Common myeloid progenitor, CD34-positive (primary cell): ENCODE measurements around the gene C1QTNF5. TPM values are rescaled to one million over a fixed set of nuclear protein-coding genes. Genes with fewer than 3 reads are reported as not detected.
"Not testable (repeated sequence)": the region's sequence is repeated elsewhere in the genome, so short reads cannot be mapped to it uniquely, and the experiment has no call there.

Experiments used
- CTCF ChIA-PET: fragments of 350-600 bp; sonication (Branson Sonifier 250); formaldehyde crosslinking; loops from one replicate; lab custom pipeline; 2021; ENCODE audit warnings: antibody characterized with exemption; lab: Charles Lee
- POLR2A ChIA-PET: fragments of 350-600 bp; sonication (Branson Sonifier 250); formaldehyde crosslinking; loops from one replicate; lab custom pipeline; 2021; ENCODE audit warnings: antibody characterized with exemption; lab: Charles Lee
- DNase-seq, 3 donors: peaks; one replicate each; pipeline versions ENCODE4 v3.0.0 to v3.0.0-alpha.2; 2013
- H3K27ac ChIP-seq, 2 experiments: 1 replicate in 1 of 2; 2 replicates in 1 of 2; pipeline ENCODE4 v1.7.0; 2013; ENCODE audit warnings: inconsistent platforms in 2 of 2, low read length in 2 of 2, mild to moderate bottlenecking in 2 of 2, low read depth in 1 of 2, moderate library complexity in 1 of 2; ENCODE audit not compliant: severe bottlenecking in 2 of 2, insufficient read depth in 1 of 2, poor library complexity in 1 of 2
- H3K27me3 ChIP-seq, 5 experiments: replicated peaks in 2 of 5; 1 replicate in 3 of 5; 2 replicates in 2 of 5; pipeline versions ENCODE4 v1.6.1 to v1.7.0; 2013; ENCODE audit warnings: low read length in 4 of 5, mild to moderate bottlenecking in 2 of 5, moderate library complexity in 2 of 5, inconsistent platforms in 1 of 5; ENCODE audit not compliant: insufficient read depth in 5 of 5, control insufficient read depth in 4 of 5
- H3K36me3 ChIP-seq, 4 experiments: 1 replicate in 2 of 4; 2 replicates in 2 of 4; pipeline versions ENCODE4 v1.6.1 to v1.7.0; 2013; ENCODE audit warnings: low read length in 3 of 4, control low read depth in 1 of 4, mild to moderate bottlenecking in 1 of 4; ENCODE audit not compliant: control insufficient read depth in 4 of 4, insufficient read depth in 4 of 4
- H3K4me1 ChIP-seq, 4 experiments: 1 replicate in 3 of 4; 2 replicates in 1 of 4; pipeline versions ENCODE4 v1.6.1 to v1.7.1; 2013; ENCODE audit warnings: low read length in 3 of 4, mild to moderate bottlenecking in 3 of 4, control low read depth in 1 of 4, inconsistent platforms in 1 of 4, moderate library complexity in 1 of 4; ENCODE audit not compliant: control insufficient read depth in 4 of 4, insufficient read depth in 4 of 4; ENCODE audit errors: control extremely low read depth in 1 of 4
- H3K4me3 ChIP-seq, 7 experiments: 1 replicate in 4 of 7; 2 replicates in 3 of 7; pipeline versions ENCODE4 v1.5.1 to v1.7.0; 2013; ENCODE audit warnings: mild to moderate bottlenecking in 7 of 7, low read length in 6 of 7, moderate library complexity in 6 of 7, inconsistent platforms in 2 of 7, low read depth in 2 of 7, control low read depth in 1 of 7; ENCODE audit not compliant: insufficient read depth in 4 of 7, control insufficient read depth in 1 of 7; ENCODE audit errors: extremely low read depth in 1 of 7
- H3K9me3 ChIP-seq, 5 experiments: 1 replicate in 4 of 5; 2 replicates in 1 of 5; pipeline versions ENCODE4 v1.6.1 to v1.7.1; 2013; ENCODE audit warnings: low read length in 4 of 5, mild to moderate bottlenecking in 2 of 5, inconsistent platforms in 1 of 5, low read depth in 1 of 5, moderate library complexity in 1 of 5; ENCODE audit not compliant: control insufficient read depth in 4 of 5, insufficient read depth in 2 of 5; ENCODE audit errors: control extremely low read depth in 1 of 5
- WGBS: methylation state at CpG from one replicate; pipeline ENCODE4 v1.1.5; 2013; ENCODE audit not compliant: insufficient coverage; 5-methylcytosine and 5-hydroxymethylcytosine counted together
- polyA plus RNA-seq: library from polyadenylated mRNA; unstranded; fragments of 120-200 nt; gene quantifications from one replicate; pipeline ENCODE4 v1.2.1, GENCODE V29; 2013

C1QTNF5 gene
- not detected for polyA plus RNA-seq

GRCh38 chr11:119340335-119341221 is at the start of gene C1QTNF5:
Gene C1QTNF5, minus strand, starts transcription at chr11:119340883. Its CDS starts 486 bp downstream, at chr11:119340397.
- no peak within 1 kb of the TSS for H3K27ac ChIP-seq
- H3K9me3 ChIP-seq: no peaks in the 10 kb centered on the region
- DNase-seq: no peak
- peaks cover 0 to 34% (median 30%) of the 10 kb centered on the region in 4 experiments for H3K4me1 ChIP-seq
- H3K4me3 ChIP-seq: peak within 1 kb of the TSS in 6 of 7 experiments; percentile 19 to 64 (median 46)
- 6% methylated on average over 46 of the region's 53 CpGs for WGBS
- H3K27me3 ChIP-seq: peaks cover 0 to 50% (median 17%) of the 10 kb centered on the region in 5 experiments
- POLR2A ChIA-PET: no interaction called here
- CTCF ChIA-PET: interaction anchor here (0.6 to 12.0 kb wide), 8 partner anchors 11 to 325 kb away, joined by 3 to 90 read pairs (median 3); no protein-coding TSS in a partner anchor
- H3K36me3 ChIP-seq: peaks cover 4 to 15% (median 10%) of the 10 kb centered on the region in 4 experiments

- Histone ChIP-seq H3K27me3 (peaks cover 0 to 7% (median 0%) of the 10 kb centered on the region in 5 experiments), H3K36me3 (no peaks in the 10 kb centered on the region), H3K4me1 (no peaks in the 10 kb centered on the region), H3K4me3 (no peak overlapping the region), H3K27ac (no peak overlapping the region), H3K9me3 (no peaks in the 10 kb centered on the region)
- peak; percentile 6 to 29 (median 13) for DNase-seq
- ChIA-PET CTCF (interaction anchor here (2.5 kb wide), 1 partner anchor 85 kb away, joined by 9 read pairs; no protein-coding TSS in a partner anchor), POLR2A (no interaction called here)
- 92% methylated on average over 4 of the region's 5 CpGs for WGBS
Observed at GRCh38 chr11:119389611-119390254, 49.0 kb upstream of the C1QTNF5 start.

GRCh38 chr11:119388103-119388502 is 47.4 kb upstream of the C1QTNF5 start:
- Histone ChIP-seq H3K4me3 (no peak overlapping the region), H3K4me1 (no peaks in the 10 kb centered on the region), H3K9me3 (no peaks in the 10 kb centered on the region), H3K27ac (no peak overlapping the region), H3K36me3 (no peaks in the 10 kb centered on the region), H3K27me3 (peaks cover 2 to 12% (median 5%) of the 10 kb centered on the region in 5 experiments)
- WGBS: 86% methylated on average over 7 of the region's 7 CpGs
- ChIA-PET POLR2A (no interaction called here), CTCF (interaction anchor here (0.6 to 2.9 kb wide), 3 partner anchors 12 to 87 kb away, joined by 3 to 14 read pairs (median 9); no protein-coding TSS in a partner anchor)
- DNase-seq: no peak

- DNase-seq: no peak
- H3K27ac ChIP-seq: no peak overlapping the region
- peaks cover 0 to 18% (median 16%) of the 10 kb centered on the region in 4 experiments for H3K4me1 ChIP-seq
- H3K9me3 ChIP-seq: no peaks in the 10 kb centered on the region
- ChIA-PET CTCF (interaction anchor here (1.0 to 8.0 kb wide), 5 partner anchors 9 to 91 kb away, joined by 3 to 51 read pairs (median 4); no protein-coding TSS in a partner anchor), POLR2A (no interaction called here)
- H3K27me3 ChIP-seq: peaks cover 2 to 14% (median 6%) of the 10 kb centered on the region in 5 experiments
- H3K4me3 ChIP-seq: no peak overlapping the region
- 100% methylated on average over 2 of the region's 2 CpGs for WGBS
- no peaks in the 10 kb centered on the region for H3K36me3 ChIP-seq
Observed at GRCh38 chr11:119384332-119384731, 43.6 kb upstream of the C1QTNF5 start.

DNA sequence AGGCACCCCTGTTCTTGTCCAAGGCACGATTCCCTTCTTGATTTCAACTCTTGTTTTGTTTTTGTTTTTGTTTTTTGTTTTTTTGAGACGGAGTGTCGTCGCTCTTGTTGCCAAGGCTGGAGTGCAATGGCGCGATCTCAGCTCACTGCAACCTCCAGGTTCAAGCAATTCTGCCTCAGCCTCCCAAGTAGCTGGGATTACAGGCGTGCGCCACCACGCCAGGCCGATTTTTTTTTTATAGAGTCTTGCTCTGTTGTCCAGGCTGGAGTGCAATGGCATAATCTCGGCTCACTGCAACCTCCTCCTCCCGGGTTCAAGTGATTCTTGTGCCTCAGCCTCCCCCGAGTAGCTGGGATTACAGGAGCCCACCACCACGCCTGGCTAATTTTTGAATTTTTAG is 41.8 kb upstream of the C1QTNF5 start:
- ChIA-PET POLR2A (interaction anchor here (0.6 kb wide), 1 partner anchor 1403 kb away, joined by 3 read pairs; no protein-coding TSS in a partner anchor), CTCF (interaction anchor here (0.6 to 13.9 kb wide), 8 partner anchors 8 to 92 kb away, joined by 3 to 132 read pairs (median 6); no protein-coding TSS in a partner anchor)
- WGBS: 95% methylated on average over 13 of the region's 14 CpGs
- H3K36me3 ChIP-seq, DNase-seq, H3K27ac ChIP-seq, H3K9me3 ChIP-seq, H3K4me3 ChIP-seq: not testable (repeated sequence)
- peaks cover 0 to 18% (median 16%) of the 10 kb centered on the region in 4 experiments for H3K4me1 ChIP-seq
- peaks cover 2 to 14% (median 6%) of the 10 kb centered on the region in 5 experiments for H3K27me3 ChIP-seq

DNA sequence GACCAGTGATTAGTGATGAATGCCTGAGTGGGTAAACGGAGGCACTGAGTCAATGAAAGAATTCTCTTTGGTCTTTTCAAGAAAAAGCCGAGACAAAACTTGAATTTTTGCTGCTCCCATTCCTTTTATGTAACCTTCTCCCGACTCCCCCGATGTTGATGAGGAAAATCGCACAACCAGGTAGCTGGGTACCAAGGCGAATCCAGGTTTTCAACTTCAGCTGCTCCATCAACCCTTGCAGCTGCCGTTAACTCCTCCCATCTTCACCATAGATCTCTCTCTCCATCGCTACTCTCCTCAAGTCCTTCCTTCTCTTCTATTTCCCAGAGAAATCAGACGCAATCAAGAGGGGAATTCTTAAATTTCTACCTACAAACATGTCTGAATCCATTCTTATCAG is 41.4 kb upstream of the C1QTNF5 start:
- WGBS: 4% methylated on average over 8 of the region's 9 CpGs
- H3K27me3 ChIP-seq: peaks cover 2 to 14% (median 6%) of the 10 kb centered on the region in 5 experiments
- POLR2A ChIA-PET: interaction anchor here (0.6 kb wide), 1 partner anchor 1404 kb away, joined by 3 read pairs; no protein-coding TSS in a partner anchor
- CTCF ChIA-PET: interaction anchor here (0.6 to 13.9 kb wide), 5 partner anchors 13 to 93 kb away, joined by 3 to 132 read pairs (median 7); no protein-coding TSS in a partner anchor
- no peaks in the 10 kb centered on the region for H3K36me3 ChIP-seq
- peak in 2 of 3 donors; percentile 8 to 17 for DNase-seq
- H3K4me1 ChIP-seq: peaks cover 0 to 18% (median 16%) of the 10 kb centered on the region in 4 experiments
- H3K9me3 ChIP-seq: no peaks in the 10 kb centered on the region
- H3K27ac ChIP-seq: peak overlapping the region; percentile 54 to 80
- H3K4me3 ChIP-seq: peak overlapping the region in 6 of 7 experiments; percentile 53 to 84 (median 72)
